Measurements from ENCODE around the gene SH3PXD2A.

SH3PXD2A gene

DNA sequence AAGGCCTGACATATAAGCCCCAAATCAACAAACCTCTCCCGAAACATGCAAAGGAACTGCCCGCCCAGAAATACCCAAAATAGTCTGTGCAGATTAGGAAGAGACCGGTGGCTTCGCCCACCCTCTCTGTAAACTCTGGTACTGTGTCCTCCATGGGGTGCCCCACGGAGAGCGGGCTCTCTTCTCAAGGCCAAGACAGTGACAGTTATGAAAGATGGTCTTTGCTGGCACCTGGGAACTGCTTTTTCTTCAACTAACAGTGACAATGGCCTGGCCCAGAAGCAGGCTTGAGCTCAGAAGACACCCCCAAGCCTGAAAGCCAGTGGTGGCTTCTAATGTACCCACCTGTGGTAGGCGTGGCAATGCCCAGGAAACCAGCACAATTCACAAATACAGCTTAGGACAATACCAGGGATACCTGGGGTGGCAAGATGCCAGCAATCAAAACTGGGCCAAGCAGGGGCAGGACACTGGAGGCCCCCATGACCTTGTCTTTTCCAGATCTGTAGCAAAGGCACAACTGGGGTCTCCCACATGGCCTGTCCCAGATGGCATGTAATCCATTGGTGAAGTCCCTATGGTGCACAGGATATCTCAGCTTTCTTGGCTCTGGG, 254.3 kb downstream of the SH3PXD2A start:
- TF ChIP-seq CTCF (IDR thresholded peaks at IDR 0.05), result no peak

DNA sequence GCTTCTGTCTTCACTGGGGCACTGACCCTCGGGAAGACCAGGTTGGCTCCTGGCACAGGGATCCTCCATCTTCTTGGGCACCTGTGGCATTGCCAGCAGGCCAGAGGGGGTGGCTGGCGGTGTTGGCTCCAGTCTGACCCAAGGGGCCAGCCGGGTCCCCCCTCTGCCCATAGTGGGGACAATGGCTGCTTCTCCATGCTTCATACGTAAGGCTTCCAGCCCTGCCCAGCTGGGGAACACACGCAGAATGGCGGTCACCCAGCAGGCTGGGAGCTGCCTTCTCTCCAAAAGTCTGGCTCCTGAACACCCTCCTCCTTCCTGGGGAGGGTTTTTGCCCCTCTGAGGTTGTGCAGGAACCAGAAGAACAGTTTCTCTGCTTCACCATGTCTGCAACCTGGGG, 255.1 kb downstream of the SH3PXD2A start:
- no peak for TF ChIP-seq CTCF (IDR thresholded peaks at IDR 0.05)

DNA sequence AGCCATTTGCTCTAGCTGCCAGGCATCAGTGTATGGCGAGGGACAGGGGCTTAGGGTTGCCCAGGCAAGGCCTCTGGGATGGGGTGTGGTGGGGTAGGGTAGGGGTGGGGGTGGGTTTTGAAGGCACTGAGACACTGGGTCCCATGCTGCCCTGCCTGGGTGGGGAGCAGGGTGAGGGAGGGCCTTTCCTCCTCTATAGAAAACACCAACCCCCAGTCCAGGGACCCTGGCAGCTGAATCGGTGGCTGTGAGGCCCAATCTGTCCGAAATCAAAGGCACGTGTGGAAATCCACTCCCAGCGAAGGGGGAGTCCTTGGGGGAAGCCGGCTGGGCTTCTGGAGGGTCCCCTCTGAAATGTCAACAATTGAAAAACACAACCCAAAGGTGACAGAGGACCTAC, 255.5 kb downstream of the SH3PXD2A start:
- TF ChIP-seq CTCF (IDR thresholded peaks at IDR 0.05), result no peak

DNA sequence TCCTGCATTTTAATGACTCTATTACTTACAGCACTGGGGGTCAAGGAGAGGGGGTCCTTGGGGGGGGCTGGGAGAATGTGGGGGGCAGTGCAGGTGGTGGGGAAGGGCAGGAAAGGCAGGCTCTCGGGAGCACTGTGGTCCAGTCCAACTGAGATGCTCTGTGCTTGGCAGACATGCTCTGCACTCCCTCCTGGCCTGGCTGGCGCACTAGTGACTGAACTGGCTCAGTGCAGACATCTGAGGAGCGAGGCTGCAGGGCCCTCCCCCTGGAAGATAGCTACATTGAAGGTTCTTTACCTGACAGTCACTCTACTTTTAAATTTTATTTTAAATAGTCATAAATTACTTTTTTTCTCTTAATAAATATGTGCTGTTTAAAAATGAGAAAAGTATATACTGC, 256.2 kb downstream of the SH3PXD2A start:
- TF ChIP-seq CTCF (IDR thresholded peaks at IDR 0.05), result no peak

- peak; percentile 87 for TF ChIP-seq CTCF (IDR thresholded peaks at IDR 0.05)
Measured at GRCh38 chr10:103598654-103599115, 256.7 kb downstream of the SH3PXD2A start.

GRCh38 chr10:103597003-103597402, 258.4 kb downstream of the SH3PXD2A start:
- no peak for TF ChIP-seq CTCF (IDR thresholded peaks at IDR 0.05)

- no peak for TF ChIP-seq CTCF (IDR thresholded peaks at IDR 0.05)
Measured at GRCh38 chr10:103595933-103596726, 259.2 kb downstream of the SH3PXD2A start.
